ENCODE measurements around the gene LSMEM2.
"Not testable (repeated sequence)": the region's sequence is repeated elsewhere in the genome, so short reads cannot be mapped to it uniquely, and the experiment has no call there.

LSMEM2 gene

DNA sequence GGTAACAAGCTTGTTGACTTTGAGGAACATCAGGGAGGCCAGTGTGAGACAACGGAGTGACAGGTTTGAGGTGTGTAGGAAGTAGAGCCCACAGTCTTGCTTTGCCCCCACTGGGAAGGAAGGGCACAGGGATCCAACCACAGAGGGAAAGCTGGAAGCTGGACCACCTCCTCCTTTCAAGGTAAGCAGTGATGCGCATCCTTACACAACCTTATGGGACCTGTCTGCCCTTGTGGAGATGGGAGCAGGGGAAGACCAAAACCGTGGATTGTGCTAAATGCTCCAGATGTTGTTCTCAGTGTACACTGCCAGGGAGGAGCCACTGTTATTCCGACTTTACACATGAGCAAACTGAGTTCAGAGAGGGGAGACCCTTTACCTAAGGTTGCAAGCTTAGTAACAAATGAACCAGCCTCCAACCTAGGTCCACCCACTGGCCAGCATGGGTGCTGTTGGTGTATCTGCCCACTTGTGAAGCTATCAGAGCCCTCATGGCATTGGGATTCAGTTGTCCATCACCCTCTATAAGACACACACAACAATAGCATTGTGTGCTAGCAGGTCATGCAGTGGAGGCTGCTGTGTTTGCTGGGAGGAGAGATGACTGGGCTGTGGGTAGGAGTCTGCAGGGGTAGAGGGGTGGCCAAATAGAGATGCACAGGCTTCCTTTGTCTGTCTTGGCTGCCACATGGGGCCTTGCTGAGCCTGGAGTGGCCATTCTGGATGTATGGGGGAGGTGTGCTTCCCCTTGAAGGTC, 586 bp upstream of the LSMEM2 start:
- no peak for DNase-seq (ENCODE audit: low read depth in 2 of 2)

GRCh38 chr3:50279255-50280016, 549 bp downstream of the LSMEM2 start:
- DNase-seq (ENCODE audit: low read depth in 2 of 2), result no peak

GRCh38 chr3:50284121-50284520, 5.2 kb downstream of the LSMEM2 start:
- DNase-seq (ENCODE audit: low read depth in 2 of 2), result not testable (repeated sequence)

DNA sequence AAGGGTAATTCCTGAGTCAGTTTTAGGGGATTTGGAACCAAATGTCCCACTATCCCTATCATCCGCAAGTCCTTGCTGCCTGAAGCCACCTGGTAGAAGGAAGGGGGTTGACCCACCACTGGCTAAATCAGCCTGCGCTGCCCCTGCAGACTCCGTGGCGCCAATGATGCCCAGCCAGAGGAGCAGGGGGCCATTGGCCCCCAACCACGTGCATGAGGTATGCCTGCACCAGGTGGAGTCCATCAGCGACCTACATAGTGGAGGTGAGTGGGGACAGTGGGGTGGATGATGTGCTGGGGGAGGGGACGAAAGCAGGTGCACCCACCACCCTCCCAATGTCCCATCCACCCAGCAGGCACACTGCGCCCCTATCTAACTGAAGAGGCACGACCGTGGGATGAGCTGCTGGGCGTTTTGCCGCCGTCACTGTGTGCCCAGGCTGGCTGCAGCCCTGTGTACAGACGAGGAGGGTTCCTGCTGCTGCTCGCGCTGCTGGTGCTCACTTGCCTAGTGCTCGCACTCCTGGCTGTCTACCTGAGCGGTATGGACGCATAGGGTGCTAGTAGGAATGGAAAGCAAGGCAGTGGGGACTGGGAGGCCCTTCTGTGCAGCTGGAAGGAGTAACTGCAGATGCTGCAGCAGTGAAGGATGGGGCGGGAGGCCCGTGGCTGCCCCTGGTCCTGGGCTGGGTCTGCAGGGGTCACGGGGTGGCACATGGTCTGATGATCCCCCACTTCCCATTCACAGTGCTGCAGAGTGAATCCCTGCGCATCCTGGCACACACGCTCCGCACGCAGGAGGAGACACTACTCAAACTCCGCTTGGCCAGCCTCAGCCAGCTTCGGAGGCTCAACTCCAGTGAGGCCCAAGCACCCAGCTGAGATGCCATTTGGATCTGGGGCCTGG, 7.7 kb downstream of the LSMEM2 start:
- no peak for DNase-seq (ENCODE audit: low read depth in 2 of 2)

GRCh38 chr3:50287262-50287661, 8.4 kb downstream of the LSMEM2 start:
- no peak for DNase-seq (ENCODE audit: low read depth in 2 of 2)

- DNase-seq (ENCODE audit: low read depth in 2 of 2), result no peak
Measured at GRCh38 chr3:50288387-50289007, 9.6 kb downstream of the LSMEM2 start.

DNA sequence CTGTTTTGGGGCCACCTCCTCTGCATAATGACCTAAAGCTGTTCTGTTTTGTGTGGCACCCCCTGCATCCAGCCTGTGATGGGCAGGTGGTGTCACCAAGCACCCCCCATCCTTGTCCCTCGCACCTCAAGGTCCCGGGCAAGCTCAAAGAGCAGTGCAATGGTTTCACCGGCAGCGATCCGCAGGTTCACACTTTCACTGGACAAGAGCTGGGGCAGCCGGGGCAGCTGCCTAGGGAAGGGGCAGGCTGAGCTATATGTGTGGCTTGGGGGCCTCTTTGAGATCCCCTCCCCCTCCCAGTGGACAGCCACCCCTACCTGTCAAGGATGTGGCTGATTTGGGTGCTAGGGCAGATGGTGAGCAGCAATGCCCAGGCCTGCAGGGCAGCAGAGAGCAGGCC, 10.2 kb downstream of the LSMEM2 start:
- no peak for DNase-seq (ENCODE audit: low read depth in 2 of 2)

DNA sequence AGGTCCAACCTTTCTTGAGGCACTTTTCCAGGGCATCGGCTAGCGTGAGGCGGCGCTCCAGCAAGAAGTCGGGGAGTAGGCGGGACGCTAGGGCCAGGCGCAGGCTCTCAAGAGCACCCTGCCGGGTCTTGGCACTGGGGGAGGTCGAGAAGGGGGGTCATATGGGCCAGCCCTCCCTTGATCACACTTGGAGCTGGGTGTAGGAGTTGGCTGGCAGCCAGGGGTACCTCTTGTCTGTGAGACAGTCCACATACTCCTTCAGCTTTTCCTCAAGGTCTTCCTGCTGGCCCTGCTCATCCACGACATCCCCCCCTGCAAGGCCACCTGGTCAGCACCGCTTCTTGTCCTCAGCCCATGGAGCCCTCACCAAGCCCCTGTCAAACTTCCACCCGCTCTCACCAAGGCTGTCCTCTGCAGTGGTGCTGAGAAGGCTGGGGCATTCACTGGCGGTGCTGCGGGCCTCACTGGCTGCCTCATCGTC, 11.3 kb downstream of the LSMEM2 start:
- no peak for DNase-seq (ENCODE audit: low read depth in 2 of 2)

GRCh38 chr3:50292159-50293078, 13.5 kb downstream of the LSMEM2 start, which contains the start of gene IFRD2:
TSS of gene IFRD2 (minus strand) at chr3:50292429. CDS start at chr3:50292274, 155 bp downstream.
- DNase-seq (ENCODE audit: low read depth in 2 of 2), result peak; percentile 86 to 93

GRCh38 chr3:50293079-50293801, 14.4 kb downstream of the LSMEM2 start:
- no peak for DNase-seq (ENCODE audit: low read depth in 2 of 2)

- no peak for DNase-seq (ENCODE audit: low read depth in 2 of 2)
Measured at GRCh38 chr3:50294089-50294488, 15.2 kb downstream of the LSMEM2 start.

DNA sequence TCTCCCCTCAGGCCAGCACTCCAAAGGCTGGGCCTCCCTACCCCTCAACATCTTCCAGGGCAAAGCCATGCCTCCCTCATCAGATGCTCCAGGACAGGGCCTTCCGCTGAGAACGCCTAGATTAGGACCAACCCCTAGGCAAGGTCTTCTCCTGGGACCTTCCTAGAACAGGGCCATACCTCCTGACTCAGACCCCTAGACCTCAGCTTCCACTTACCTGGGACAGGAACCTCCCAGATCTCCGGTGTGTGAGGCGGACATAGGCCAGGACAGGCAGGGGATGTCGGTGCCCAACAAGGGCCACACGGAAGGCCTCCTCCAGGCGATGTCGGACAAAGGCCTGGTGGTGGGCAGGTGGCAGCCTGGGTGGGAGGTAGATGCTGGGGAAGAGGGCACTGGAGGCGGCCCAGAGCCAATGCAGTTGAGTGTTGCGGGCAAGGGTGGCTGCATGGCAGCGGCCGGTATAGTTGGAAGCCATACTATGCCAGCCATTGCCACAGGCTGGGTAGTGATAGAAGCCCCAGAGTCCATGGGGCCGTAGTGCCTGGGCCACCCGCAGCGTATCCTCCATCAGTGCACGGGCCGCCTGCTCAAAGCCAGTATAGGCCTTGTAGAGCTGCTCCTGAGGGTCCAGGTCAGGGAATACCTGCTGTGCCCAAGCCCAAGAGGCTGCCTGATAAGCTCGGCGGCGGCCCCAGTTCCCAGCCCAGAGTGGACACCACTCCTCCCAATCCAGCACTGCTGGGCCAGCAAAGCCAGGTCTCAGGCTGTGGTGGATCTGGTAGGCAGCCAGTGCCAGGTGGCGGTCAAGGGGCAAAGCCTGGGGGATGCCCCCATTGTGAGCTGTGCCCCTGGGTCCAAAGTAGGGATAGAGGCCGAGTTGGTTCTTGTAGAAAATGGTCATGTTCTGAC, 15.9 kb downstream of the LSMEM2 start:
- no peak for DNase-seq (ENCODE audit: low read depth in 2 of 2)

- no peak for DNase-seq (ENCODE audit: low read depth in 2 of 2)
Measured at GRCh38 chr3:50295553-50296431, 16.9 kb downstream of the LSMEM2 start.

DNA sequence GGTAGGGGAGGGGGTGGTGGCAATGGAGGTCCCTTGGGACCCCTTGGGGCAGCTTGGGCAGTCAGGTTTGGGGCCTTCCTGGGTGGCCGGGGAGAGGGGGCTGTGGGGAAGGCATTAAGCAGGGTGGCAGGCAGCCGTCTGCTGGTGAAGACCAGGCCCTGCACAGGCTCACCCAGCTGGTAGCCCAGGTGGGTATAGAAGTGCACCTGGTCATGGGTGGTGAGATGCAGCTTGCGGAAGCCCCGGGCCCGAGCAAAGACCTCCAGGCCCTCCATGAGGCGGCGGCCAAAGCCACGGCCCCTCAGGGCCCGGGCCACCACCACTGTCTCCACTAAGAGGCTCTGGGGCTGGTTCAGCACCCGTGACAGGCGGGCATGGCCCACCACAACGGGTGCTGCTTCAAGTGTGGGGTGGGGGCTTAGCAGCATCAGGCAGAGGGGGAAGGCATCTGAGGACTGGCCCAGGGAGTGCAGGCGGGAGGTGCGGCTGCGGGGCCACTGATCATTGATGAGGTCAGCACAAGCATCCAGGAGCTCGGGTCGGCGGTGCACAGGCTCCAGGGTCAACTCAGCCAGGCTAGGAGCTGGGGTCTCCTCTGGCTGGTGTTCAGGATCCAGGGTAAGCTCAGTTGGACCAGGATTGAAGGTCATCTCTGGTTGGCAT, 18.0 kb downstream of the LSMEM2 start:
- no peak for DNase-seq (ENCODE audit: low read depth in 2 of 2)

GRCh38 chr3:50297384-50297775, 18.5 kb downstream of the LSMEM2 start:
- no peak for DNase-seq (ENCODE audit: low read depth in 2 of 2)

GRCh38 chr3:50297896-50298725, 19.2 kb downstream of the LSMEM2 start:
- DNase-seq (ENCODE audit: low read depth in 2 of 2), result no peak
